Tongue (tissue), 2 donors: ENCODE results near the gene PPFIBP2. TPM values are rescaled to one million over a fixed set of nuclear protein-coding genes. Genes with fewer than 3 reads are reported as not detected.

ENCODE experiments used
- DNase-seq: peaks from one replicate; pipeline ENCODE4 v3.0.0-alpha.2; 2015
- total RNA-seq: library from RNA; depleted of rRNA; stranded (reverse); fragments of >200 nt; gene quantifications from one replicate; pipeline ENCODE4 v1.2.3, GENCODE V29; 2014

PPFIBP2 gene
- total RNA-seq, 1 donor from 2014 or later: 70.7 TPM

DNA sequence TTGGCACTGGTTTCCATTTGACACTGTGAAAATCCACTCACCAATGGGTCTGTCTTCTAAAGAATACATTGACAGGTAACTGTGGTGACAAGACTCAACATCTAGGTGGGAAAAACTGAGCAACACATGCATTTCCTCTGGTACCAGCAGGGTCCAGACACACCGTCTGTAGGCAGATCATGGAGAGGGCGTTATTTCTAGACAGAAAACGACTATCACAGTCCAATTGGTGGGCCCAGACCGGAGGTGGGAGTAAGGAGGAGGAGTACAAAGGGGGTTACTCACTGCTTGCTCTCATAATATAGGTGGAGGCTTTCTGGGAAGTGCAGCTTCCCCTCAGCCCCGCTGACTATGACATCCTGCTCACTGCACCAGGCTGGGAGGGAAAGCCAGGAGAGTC is 182.6 kb downstream of the PPFIBP2 start:
- no peak for DNase-seq

Other genes with a start within 250 kb of the PPFIBP2 start
- gene OLFML1, start 28.5 kb upstream of the PPFIBP2 start, total RNA-seq: 33.7 TPM
- 4.9 TPM for gene CYB5R2, start 159.5 kb downstream of the PPFIBP2 start, total RNA-seq
- 1.4 TPM for gene OVCH2, start 192.5 kb downstream of the PPFIBP2 start, total RNA-seq